ENCODE results near the gene GLT8D2. TPM values are rescaled to one million over a fixed set of nuclear protein-coding genes. Genes with fewer than 3 reads are reported as not detected.
"Not testable (repeated sequence)": the region's sequence is repeated elsewhere in the genome, so short reads cannot be mapped to it uniquely, and the experiment has no call there.

Gene GLT8D2
- total RNA-seq, 4 donors from 2014 or later = 0.61 to 4.8 (median 2.7) TPM; not detected in 1

DNA sequence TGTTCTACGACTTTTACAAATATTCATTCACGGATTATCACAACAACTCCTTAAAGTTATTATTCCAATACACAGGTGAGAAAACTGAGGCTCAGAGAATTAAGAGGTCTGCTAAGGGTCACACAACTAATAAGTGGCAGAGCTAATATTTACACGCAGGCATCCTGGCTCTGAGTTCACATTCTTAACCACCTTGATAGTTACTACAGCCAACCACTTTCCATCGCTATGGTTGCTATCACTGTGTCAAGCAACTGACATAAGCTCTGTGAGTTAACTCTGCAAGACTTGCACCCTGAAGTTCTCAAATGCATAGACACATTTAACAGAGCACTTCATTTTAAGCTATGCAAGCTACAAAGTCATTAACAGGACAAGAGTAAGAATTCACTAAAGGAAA lies 3.7 kb downstream of the GLT8D2 start:
- Histone ChIP-seq H3K4me1 (peaks cover 6 to 31% (median 9%) of the 10 kb centered on the region in 3 donors), H3K9me3 (no peaks in the 10 kb centered on the region), H3K4me3 (no peak overlapping the region), H3K27ac (no peak overlapping the region), H3K27me3 (peaks cover 0 to 21% (median 0%) of the 10 kb centered on the region in 4 donors), H3K36me3 (no peaks in the 10 kb centered on the region)
- TF ChIP-seq CTCF (IDR thresholded peaks at IDR 0.05) (no peak), POLR2A (IDR thresholded peaks at IDR 0.05) (no peak)
- intact Hi-C loops (cut with DNase I) = no loop called here
- WGBS, 2 donors = 92 to 95% methylated on average over 4 of the region's 4 CpGs
- DNase-seq = no peak

DNA sequence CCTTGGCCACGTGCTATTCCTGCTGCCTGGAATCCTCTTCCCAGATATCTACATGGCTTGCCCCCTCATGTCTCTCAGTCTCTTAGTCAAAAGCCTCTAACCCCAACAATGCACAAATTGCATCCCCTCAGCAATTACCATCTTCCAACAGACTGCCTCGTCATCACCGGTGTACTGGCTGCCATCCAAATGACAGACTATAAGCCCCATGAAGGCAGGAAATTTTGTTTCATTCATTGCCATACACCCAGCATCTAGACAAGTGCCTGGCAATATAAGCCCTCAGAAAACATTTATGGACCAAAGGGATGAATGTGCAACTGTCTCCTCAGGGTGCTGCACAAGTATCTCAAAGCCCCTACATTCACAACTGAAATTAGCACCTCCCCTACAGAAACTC lies 5.8 kb downstream of the GLT8D2 start:
- WGBS, 2 donors = 83 to 98% methylated on average over 3 of the region's 3 CpGs

GRCh38 chr12:104042580-104042979 lies 7.4 kb downstream of the GLT8D2 start:
- TF ChIP-seq POLR2A (IDR thresholded peaks at IDR 0.05) (no peak), CTCF (IDR thresholded peaks at IDR 0.05) (no peak)
- H3K27me3 ChIP-seq = no peaks in the 10 kb centered on the region
- DNase-seq = no peak
- intact Hi-C loops (cut with DNase I) = no loop called here
- 80% methylated on average over 1 of the region's 1 CpG; no CpG with 5 or more reads in 1 of the 2 donors for WGBS, 2 donors
- no peaks in the 10 kb centered on the region for H3K4me1 ChIP-seq
- H3K36me3 ChIP-seq = no peaks in the 10 kb centered on the region
- no peaks in the 10 kb centered on the region for H3K9me3 ChIP-seq
- no peak overlapping the region for H3K4me3 ChIP-seq
- H3K27ac ChIP-seq = no peak overlapping the region

More for the DNA sequence above, 5.8 kb downstream of the GLT8D2 start:
- H3K27me3 ChIP-seq = peaks cover 0 to under 1% (median 0%) of the 10 kb centered on the region in 4 donors
- TF ChIP-seq POLR2A (IDR thresholded peaks at IDR 0.05) = no peak
- no peaks in the 10 kb centered on the region for H3K36me3 ChIP-seq
- DNase-seq = no peak
- H3K4me3 ChIP-seq = no peak overlapping the region
- H3K27ac ChIP-seq = no peak overlapping the region
- H3K9me3 ChIP-seq = no peaks in the 10 kb centered on the region
- intact Hi-C loops (cut with DNase I) = no loop called here
- peaks cover 0 to 13% (median 0%) of the 10 kb centered on the region in 3 donors for H3K4me1 ChIP-seq

DNA sequence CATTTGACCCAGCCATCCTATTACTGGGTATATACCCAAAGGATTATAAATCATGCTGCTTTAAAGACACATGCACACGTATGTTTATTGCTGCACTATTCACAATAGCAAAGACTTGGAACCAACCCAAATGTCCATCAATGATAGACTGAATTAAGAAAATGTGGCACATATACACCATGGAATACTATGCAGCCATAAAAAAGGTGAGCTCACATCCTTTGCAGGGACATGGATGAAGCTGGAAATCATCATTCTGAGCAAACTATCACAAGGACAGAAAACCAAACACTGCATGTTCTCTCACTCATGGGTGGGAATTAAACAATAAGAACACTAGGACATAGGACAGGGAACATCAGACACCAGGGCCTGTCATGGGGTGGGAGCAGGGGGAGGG lies 10.2 kb downstream of the GLT8D2 start:
- H3K27ac ChIP-seq; H3K4me1 ChIP-seq; intact Hi-C loops (cut with DNase I); H3K9me3 ChIP-seq; H3K4me3 ChIP-seq; H3K36me3 ChIP-seq; DNase-seq; H3K27me3 ChIP-seq: not testable (repeated sequence)
- 78 to 83% methylated on average over 1 of the region's 1 CpG for WGBS, 2 donors

- H3K4me1 ChIP-seq; intact Hi-C loops (cut with DNase I); H3K36me3 ChIP-seq; H3K27me3 ChIP-seq; H3K27ac ChIP-seq; H3K9me3 ChIP-seq; H3K4me3 ChIP-seq; DNase-seq: not testable (repeated sequence)
- 83 to 86% methylated on average over 2 of the region's 2 CpGs for WGBS, 2 donors
Measured at GRCh38 chr12:104036143-104036542, 13.8 kb downstream of the GLT8D2 start.

DNA sequence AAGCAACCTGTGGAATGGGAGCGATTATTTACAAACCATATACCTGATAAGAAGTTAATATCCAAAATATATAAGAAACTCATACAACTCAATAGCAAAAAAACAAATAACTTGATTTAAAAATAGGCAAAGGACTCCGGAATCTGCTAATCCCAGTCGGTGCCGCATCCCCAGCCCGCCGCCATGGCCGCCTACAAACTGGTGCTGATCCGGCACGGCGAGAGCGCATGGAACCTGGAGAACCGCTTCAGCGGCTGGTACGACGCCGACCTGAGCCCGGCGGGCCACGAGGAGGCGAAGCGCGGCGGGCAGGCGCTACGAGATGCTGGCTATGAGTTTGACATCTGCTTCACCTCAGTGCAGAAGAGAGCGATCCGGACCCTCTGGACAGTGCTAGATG lies 19.4 kb downstream of the GLT8D2 start:
- H3K36me3 ChIP-seq; H3K27me3 ChIP-seq; H3K9me3 ChIP-seq; DNase-seq; intact Hi-C loops (cut with DNase I); H3K27ac ChIP-seq; H3K4me1 ChIP-seq; H3K4me3 ChIP-seq: not testable (repeated sequence)
- 92 to 94% methylated on average over 12 of the region's 27 CpGs for WGBS, 2 donors

- Histone ChIP-seq H3K4me3 (no peak overlapping the region), H3K27me3 (no peaks in the 10 kb centered on the region), H3K36me3 (no peaks in the 10 kb centered on the region), H3K9me3 (peaks cover 0 to 9% (median 0%) of the 10 kb centered on the region in 3 donors), H3K27ac (no peak overlapping the region), H3K4me1 (no peaks in the 10 kb centered on the region)
- intact Hi-C loops (cut with DNase I) = no loop called here
- no peak for TF ChIP-seq POLR2A (IDR thresholded peaks at IDR 0.05)
- no peak for TF ChIP-seq CTCF (IDR thresholded peaks at IDR 0.05)
- no peak for DNase-seq
- WGBS, 2 donors = 47 to 51% methylated on average over 5 of the region's 5 CpGs
Measured at GRCh38 chr12:104026841-104027599, 23.0 kb downstream of the GLT8D2 start.

Measured in esophagus squamous epithelium (tissue), 5 donors.